ENCODE measurements around the gene COMP.

Gene COMP

GRCh38 chr19:18803550-18804138, 12.5 kb upstream of the COMP start:
- DNase-seq: no peak

DNA sequence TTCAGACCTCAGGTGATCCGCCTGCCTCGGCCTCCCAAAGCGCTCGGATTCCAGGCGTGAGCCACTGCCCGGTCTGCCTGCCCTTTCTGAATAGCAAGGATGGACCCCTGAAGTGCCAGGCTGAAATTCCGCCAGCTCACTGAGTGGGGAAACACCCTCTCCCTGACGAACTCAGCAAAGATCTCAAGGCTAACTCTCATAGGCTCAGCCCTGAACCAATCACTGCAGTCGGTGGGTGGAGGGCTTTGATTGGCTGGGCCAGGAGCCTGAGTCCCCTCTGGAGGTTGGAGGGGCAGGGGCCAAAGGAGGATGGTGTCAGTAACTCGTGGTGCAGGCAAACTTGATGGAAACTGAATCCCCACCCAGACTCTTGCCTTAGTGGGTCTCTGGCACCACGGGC, 11.2 kb upstream of the COMP start:
- DNase-seq: no peak

DNA sequence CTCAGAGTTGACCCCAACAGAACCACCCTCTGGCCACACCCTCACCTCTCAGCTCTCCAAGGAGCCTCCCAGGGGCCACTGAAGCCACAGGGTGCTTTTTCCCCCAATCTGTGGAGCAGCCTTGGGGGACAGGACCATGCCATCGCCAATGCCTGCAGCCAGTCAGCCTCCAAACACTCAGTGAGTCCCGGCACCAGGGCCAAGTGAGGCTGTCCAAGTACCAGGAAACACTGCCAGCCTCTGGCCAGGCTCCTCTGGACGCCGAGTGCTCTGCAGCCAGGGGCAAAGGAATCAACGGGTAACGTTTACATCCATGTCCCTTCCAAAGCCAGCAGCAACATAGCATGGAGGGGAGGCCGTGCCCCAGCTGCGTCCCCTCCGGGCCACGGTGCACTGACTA, 9.5 kb upstream of the COMP start:
- no peak for DNase-seq

GRCh38 chr19:18800079-18800478, 9.0 kb upstream of the COMP start:
- DNase-seq: no peak

GRCh38 chr19:18799389-18799970, 8.4 kb upstream of the COMP start:
- no peak for DNase-seq

- DNase-seq: no peak
Measured at GRCh38 chr19:18798384-18799352, 7.6 kb upstream of the COMP start.

DNA sequence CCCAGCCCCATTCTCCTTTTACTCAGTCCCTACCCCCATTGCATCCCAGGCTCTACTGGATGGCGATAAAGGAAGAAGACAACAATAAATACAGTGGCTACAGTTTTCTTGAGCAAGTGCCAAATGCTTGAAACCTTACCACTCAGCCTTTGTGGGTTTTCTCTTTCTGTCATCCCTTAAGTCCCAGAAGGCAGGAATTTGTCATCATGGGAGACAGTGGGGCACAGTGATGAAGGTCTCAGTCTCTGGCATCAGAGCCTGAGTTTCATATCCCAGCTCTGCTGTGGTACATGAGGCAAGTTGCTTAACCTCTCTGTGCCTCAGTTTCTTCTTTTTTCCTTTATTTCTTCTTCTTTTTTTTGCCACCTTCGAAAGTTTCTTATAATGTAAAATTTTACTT, 5.1 kb upstream of the COMP start:
- DNase-seq: no peak

DNA sequence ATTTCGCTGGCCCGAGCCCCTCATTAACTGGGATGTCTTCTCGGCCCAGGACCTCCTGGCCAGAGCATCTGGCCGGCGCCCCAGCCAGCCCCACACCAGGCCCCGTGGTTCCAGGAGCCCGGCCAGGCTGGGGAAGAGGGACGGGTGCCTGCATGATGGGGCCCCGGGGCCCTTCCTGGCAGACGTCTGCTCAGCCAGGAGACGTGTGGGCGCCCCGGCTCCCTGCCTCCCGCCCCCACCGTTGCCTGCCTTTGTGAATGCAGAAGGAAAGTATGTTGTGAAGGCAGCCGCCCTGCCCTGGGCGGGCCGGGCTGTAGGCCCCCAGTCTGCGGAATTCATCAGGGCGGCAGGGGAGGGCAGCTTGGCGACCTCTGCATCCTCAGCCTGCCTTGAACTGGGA, 4.4 kb upstream of the COMP start:
- peak; percentile 87 for DNase-seq

- no peak for DNase-seq
Measured at GRCh38 chr19:18794692-18795091, 3.6 kb upstream of the COMP start.

DNA sequence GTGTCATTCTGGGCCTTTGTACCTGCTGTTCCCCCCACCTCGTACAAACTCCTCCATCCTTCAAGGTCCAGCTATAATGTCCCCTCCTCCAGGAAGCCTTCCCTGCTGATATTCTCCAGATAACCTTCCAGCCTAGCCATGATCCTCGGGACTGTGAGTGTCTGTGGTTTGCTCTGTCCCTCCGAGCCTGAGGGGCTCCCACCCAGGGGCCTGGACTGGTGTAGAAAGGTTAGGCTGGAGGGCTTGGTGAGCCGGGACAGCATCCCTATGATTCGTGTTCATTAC, 2.9 kb upstream of the COMP start:
- DNase-seq: no peak

- peak; percentile 69 for DNase-seq
Measured at GRCh38 chr19:18793144-18794028, 2.3 kb upstream of the COMP start.

DNA sequence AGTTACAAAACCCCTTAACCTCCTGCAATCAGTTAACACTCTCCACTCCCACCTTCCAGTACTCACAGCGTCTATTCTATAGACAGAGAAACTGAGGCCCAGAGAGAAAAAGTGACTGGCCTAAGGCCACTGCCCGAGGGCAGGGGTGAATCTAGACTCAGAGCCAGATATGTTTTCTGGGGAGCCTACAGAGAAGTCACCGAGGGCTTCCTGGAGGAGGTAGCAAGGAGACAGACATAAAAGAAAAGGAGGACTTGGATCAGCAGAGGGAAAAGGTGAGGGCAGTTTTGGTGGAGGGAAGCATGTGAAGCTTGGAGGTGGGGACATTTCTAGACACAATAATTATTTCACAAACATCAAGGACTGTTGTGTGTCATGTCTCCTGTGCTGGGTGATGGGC, 1.6 kb upstream of the COMP start:
- DNase-seq: no peak

DNA sequence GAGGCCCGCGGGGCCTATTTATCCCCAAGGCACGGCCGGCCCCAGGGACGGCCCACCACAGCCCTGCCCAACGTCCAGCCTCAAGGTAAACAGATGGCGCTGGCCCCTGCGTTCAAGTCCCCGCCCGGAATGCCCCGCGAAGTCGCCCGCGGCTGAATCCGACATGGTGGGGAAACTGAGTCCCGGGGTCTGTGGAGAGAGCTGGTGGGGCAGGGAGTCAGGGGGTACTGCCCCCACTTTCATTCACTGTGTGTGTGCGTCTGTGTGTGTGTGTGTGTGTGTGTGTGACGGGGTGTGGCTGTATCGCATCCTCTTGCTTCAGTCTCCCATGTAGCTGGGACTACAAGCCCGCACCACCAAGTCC, 192 bp upstream of the COMP start:
- DNase-seq: no peak

DNA sequence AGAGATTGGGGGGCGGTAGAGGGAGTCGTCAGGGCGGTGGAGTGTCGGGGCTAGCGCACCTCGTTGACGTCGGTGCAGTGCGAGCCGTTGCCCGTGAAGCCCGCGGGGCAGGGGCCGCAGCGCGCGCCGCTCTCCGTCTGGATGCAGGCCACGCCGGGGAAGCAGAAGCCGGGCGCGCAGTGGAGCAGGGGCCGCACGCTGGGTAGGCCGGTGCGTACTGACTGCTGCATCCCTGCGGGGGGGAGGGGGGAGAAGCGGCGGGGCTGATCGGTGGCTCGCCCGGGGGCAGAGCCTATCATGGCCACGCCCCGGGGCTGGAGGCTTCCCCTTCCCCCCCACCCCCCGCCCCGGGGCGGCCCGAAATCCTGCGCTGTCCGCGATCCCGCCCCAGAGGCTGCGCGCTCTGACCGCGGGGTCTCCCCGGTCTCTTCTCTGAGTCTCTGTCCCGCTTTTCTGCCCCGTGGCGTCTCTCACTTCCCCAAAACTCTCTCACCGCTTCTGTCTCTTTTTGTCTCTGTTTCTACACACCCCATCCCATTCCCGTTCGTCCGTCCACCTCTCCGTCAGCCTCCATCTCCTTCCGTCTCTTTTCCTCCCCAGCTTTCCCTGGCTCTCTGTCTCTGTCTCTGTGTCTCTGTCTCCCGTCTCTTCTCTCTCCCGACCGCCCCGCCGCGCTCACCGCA, 1.1 kb downstream of the COMP start:
- peak; percentile 78 for DNase-seq

DNA sequence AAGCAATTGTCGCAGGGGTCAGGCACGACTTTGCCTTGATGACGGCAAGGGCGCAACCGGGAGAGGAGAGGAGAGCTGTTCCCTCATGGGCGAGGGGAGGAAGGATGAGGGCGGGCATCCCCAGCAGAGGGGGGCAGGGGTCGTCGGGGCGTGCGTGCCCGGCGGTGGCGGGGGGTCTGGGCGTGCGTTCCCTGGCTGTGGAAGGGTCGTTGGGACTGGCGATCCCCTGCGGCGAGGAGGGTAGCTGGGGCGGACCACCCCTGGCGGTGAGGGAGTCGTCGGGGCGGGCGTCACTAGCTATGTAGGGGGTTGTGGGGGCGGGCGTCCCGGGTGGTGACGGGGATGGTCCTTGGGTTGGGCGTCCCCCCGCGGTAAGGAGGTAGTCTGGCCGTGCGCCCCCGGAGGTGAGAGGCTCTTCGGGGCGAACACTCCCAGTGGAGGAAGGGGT, 1.7 kb downstream of the COMP start:
- peak; percentile 33 for DNase-seq

- peak; percentile 29 for DNase-seq
Measured at GRCh38 chr19:18788529-18789421, 2.3 kb downstream of the COMP start.

DNA sequence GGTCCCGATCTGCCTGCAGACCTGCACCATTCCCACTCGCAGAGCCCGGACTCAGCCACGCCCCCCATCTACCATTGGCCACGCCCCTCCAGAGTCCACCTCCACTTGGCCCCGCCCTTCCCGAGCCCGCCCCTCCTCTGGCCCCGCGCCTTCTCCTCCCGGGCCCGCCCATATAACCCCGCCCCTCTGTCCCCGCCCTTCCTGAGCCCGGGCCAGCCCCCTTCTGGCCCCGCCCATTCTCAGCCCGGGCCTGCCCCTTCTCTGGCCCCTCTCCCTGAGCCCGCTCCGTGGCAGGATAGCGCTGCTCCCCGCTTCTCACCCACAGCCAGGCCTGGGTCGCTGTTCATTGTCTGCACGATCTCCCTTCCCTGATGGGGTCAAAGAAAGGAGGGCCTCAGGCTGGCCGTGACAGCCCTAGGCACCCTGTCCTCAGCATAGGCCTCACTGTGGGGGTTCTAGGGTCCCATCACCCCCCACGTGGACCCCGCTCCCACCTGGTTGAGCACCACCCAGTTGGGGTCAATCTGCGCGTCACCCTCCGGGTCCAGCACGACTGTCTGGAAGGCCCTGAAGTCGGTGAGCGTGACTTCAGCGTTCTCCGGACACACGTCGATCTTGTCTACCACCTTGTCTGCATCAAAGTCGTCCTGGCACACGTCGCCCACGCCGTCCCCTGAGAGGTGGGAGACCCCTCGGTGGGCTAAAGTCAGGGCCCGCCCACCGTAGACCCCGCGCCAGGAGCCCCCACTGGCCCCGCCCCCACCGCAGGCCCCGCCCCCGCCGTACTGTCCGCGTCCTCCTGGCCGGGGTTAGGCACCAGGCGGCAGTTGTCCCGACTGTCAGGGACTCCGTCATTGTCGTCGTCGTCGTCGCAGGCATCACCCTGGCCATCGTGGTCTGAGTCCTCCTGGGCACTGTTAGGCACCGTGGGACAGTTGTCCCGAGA, 5.7 kb downstream of the COMP start:
- peak; percentile 89 for DNase-seq

DNA sequence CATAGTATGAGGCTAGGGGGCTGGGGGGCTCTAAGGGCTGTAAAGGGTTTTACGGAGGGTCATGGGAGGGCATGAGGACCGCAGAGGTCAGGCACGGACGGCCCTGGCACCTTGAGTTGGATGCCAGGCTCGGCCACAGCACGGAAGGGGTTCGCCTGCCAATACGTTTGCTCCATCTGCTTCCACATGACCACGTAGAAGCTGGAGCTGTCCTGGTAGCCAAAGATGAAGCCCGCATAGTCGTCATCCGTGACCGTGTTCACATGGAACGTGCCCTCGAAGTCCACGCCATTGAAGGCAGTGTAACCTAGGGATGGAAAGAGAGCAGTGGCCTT, 6.4 kb downstream of the COMP start:
- DNase-seq: no peak

GRCh38 chr19:18783958-18784785, 6.9 kb downstream of the COMP start:
- DNase-seq: no peak

Measured in femur (tissue), 1 donor.